Activated CD8-positive, alpha-beta memory T cell treated with anti-CD3 and anti-CD28 coated beads for 48 hours (primary cell): ENCODE data around the gene SRGAP1.
"Not testable (repeated sequence)": the region's sequence is repeated elsewhere in the genome, so short reads cannot be mapped to it uniquely, and the experiment has no call there.

Experiments used
- DNase-seq, 3 experiments: peaks; one replicate each; pipeline ENCODE4 v3.0.0-alpha.2; 2020; ENCODE audit warnings: low read depth in 2 of 3, low spot score in 2 of 3

The SRGAP1 gene

GRCh38 chr12:63836936-63837335 lies 7.6 kb upstream of the SRGAP1 start:
- no peak for DNase-seq

DNA sequence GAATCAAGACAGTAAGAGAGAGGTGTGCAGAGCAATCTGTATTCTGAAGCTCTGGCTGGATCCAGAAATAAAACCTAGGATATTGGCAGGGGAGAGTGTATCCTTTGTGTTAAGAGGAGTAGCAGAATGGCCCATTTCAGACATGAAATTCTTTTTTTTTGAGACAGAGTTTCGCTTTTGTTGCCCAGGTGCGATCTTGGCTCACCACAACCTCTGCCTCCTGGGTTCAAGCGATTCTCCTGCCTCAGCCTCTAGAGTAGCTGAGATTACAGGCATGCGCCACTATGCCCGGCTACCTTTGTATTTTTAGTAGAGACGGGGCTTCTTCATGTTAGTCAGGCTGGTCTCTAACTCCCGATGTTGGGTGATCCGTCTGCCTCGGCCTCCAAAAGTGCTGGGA lies 6.1 kb upstream of the SRGAP1 start:
- no peak for DNase-seq

DNA sequence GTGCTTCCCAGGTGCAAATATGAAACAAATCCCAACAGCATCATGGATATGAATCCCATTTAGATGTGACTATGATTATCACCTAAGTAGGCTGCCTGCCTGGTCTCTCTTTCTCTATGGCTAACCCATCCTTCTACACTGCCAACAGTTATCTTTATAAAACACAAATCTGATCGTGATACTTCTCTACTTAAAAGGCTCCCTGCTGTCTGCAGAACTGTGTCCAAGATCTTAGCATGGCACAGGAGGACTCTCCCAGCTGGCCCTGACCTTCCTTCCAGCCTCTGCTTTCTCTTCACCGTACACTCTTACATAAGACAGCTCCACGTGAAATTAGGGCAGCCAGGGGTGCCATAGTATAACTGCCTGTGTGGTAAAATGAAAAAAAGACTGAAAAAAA lies 3.5 kb upstream of the SRGAP1 start:
- no peak for DNase-seq

- DNase-seq = no peak
Measured at GRCh38 chr12:63841571-63841970, 2.9 kb upstream of the SRGAP1 start.

- DNase-seq = not testable (repeated sequence)
Measured at GRCh38 chr12:63842750-63843149, 1.8 kb upstream of the SRGAP1 start.

GRCh38 chr12:63843254-63843720 lies 1.2 kb upstream of the SRGAP1 start:
- DNase-seq = no peak

- DNase-seq = peak; percentile 55 to 63 (median 63)
Measured at GRCh38 chr12:63843721-63844390, 644 bp upstream of the SRGAP1 start.

DNA sequence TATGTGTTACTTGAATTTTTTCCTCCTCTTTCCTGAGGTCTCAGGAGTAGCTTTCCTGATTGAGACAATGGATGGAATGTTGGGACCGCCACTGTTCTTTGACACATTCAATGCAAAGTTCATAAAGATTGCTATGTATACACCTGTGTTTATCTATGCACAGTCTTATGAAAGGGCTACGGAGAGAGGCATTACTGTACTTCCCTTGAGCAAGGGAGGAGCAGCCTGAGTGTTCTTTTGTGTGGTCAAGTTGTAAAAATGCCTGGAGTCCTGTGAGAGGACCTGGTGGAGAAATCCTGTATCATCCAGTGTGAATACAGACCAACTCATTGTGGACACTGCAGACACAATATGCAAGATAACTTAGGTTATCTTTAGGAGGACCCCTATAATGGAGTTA lies 1.2 kb downstream of the SRGAP1 start:
- DNase-seq = no peak

DNA sequence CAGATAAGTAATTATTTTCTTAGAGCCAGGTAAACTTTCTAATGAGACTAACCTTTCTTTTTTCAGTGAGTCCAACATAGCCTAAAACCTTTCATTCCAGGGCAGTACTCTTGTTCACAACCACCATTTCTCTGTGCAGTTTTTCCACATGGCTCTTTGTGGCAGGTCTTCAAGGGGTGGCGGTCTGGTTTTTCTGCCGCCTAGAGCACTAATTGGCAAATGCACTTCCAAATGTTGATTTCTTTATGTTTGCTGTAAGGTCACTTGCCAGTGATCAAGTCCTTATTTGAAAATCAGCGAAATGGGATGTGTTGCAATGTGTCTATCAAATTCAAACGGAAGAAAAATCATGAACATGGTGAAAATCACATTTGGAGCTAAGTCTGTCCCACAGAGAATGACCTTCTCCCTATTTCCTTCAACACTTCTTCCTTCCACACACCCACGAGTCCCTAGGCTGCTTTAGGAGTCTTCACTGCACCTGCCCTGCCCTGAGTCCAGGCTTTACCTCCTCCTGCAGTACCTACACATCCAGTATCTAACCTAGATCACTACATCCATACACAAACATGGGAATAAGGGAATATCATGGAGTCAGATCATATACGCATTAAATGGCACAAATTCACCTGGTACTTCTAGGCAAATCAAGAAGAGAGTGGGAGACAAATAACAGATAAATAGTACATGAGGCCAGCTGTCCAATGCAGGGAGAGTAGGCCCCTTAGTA lies 1.9 kb downstream of the SRGAP1 start:
- DNase-seq = no peak

GRCh38 chr12:63848450-63848849 lies 4.0 kb downstream of the SRGAP1 start:
- DNase-seq = no peak

GRCh38 chr12:63849106-63849620 lies 4.7 kb downstream of the SRGAP1 start:
- DNase-seq = no peak

- DNase-seq = no peak
Measured at GRCh38 chr12:63849641-63850040, 5.1 kb downstream of the SRGAP1 start.

GRCh38 chr12:63853978-63854377 lies 9.5 kb downstream of the SRGAP1 start:
- DNase-seq = no peak

DNA sequence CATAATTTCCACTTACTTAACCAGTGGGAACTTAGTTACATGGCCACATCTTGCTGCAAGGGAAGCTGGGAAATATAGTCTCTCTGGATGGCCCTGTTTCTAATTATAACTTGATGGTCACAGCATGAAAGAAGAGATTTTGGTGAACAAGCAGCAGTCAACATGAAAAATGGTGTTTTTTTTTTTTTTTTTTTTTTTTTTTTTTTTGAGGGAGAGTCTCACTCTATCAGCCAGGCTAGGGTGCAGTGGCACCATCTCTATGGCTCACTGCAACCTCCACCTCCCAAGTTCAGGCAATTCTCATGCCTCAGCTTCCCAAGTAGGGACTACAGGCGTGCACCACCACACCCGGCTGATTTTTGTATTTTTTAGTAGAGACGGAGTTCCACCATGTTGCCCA lies 10.8 kb downstream of the SRGAP1 start:
- DNase-seq = no peak

GRCh38 chr12:63857771-63858670 lies 13.5 kb downstream of the SRGAP1 start:
- no peak for DNase-seq

GRCh38 chr12:63859880-63860279 lies 15.4 kb downstream of the SRGAP1 start:
- DNase-seq = not testable (repeated sequence)

DNA sequence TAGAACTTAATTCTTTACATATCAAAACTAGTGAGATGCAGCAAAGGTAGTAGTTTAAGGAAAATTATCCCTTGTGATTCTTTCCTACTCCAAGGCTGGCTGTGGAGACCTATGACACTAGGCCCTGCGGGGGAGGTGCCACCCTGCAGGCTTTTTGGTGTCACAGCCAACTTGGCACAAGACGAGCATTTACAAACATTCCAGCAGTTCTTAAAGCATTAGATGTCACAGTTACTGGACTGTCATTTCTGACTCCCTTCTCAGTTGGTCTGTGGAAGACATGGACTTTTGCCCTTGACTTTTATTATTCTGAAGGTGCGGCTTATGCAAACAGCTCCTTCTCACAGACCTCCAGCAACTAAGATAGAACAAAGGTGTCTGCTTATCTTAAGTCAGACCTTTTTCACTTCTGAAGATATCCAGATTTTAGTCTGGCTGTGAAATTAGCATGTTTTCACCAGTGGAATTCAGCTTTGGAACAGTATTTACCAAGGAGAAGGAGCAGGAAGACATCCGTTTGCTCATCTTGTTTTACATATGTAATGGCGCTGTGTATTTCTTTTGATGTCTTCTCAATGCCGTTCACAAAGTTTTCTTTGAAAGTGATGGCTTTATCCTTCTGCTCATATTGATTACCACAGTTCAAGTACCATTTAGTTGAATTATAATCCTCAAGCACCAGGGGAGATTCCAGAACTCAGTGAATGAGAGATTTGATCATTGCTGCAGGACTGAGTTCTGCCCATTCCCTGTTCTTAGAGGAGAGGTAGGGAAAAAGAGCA lies 17.9 kb downstream of the SRGAP1 start:
- DNase-seq = no peak

GRCh38 chr12:63862969-63863230 lies 18.4 kb downstream of the SRGAP1 start:
- no peak for DNase-seq

DNA sequence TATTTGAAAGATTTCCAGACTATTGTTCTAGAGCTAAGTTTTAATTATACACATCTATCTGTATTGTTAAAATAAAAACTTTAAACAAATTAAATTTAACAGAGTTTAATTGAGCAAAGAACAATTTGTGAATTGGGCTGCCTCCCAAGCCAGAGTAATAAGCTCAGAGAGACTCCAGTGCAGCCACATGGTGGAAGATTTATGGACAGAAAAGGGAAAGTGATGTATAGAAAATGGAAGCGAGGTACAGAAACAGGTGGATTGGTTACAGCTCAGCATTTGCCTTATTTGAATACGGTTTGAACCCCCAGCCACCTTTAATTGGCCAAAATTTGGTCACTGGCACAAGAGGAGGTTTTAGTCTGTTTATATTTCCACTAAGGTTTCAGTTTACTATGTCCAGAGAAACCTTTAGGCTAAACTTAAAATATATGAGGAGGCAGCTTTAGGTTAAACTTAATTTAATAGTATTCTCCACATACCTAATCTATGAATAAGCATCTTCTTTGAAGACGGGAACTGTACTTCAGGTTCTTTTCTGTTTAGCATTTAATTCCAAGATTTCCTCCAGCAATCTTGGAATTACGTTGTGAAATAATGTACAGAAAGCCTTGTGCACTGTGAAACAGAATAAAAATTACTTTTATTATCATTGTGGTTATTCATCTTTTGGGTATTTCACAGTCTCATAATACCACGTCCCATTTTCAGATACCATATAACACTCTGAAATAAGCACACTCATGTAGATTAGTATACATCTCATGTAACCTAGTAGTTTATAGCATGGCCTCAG lies 19.4 kb downstream of the SRGAP1 start:
- DNase-seq = no peak

GRCh38 chr12:63864454-63864706 lies 19.9 kb downstream of the SRGAP1 start:
- no peak for DNase-seq
